Osteocyte (in vitro differentiated cells): ENCODE data around the gene TAL2. TPM values are rescaled to one million over a fixed set of nuclear protein-coding genes. Genes with fewer than 3 reads are reported as not detected.

Experiments used
- DNase-seq: peaks from one replicate; pipeline ENCODE4 v3.0.0; 2021; ENCODE audit warnings: mixed read lengths; ENCODE audit not compliant: unreplicated experiment; ENCODE audit errors: extremely low spot score
- H3K27ac Mint-ChIP-seq: one replicate; pipeline ENCODE4 v1.8.0; 2021; ENCODE audit warnings: mild to moderate bottlenecking, mixed read lengths; ENCODE audit not compliant: unreplicated experiment
- H3K27me3 Mint-ChIP-seq: one replicate; pipeline ENCODE4 v1.8.0; 2021; ENCODE audit warnings: mixed read lengths; ENCODE audit not compliant: unreplicated experiment
- H3K36me3 Mint-ChIP-seq: one replicate; pipeline ENCODE4 v1.8.0; 2021; ENCODE audit warnings: mixed read lengths; ENCODE audit not compliant: unreplicated experiment
- H3K4me1 Mint-ChIP-seq: one replicate; pipeline ENCODE4 v1.8.0; 2021; ENCODE audit warnings: mixed read lengths; ENCODE audit not compliant: unreplicated experiment
- H3K4me3 Mint-ChIP-seq: one replicate; pipeline ENCODE4 v1.8.0; 2021; ENCODE audit warnings: mild to moderate bottlenecking, moderate library complexity, mixed read lengths; ENCODE audit not compliant: unreplicated experiment
- H3K9me3 Mint-ChIP-seq: one replicate; pipeline ENCODE4 v1.8.0; 2021; ENCODE audit warnings: mixed read lengths; ENCODE audit not compliant: unreplicated experiment
- CTCF ChIP-seq: fragments of 200-600 bp; sonication (generic); IDR thresholded peaks from 2 replicates; pipeline ENCODE4 v1.5.0; 2021; ENCODE audit warnings: antibody characterized with exemption, mild to moderate bottlenecking, moderate library complexity
- total RNA-seq: library from RNA; stranded (reverse); gene quantifications from 2 replicates; pipeline ENCODE4 v1.2.1, GENCODE V29; 2021

Gene TAL2
- total RNA-seq, 1 donor from 2014 or later = not detected

GRCh38 chr9:105647595-105648349, 14.5 kb upstream of the TAL2 start:
- Mint-ChIP-seq H3K9me3 (no peaks in the 10 kb centered on the region), H3K36me3 (peaks cover 2% of the 10 kb centered on the region), H3K4me3 (no peak overlapping the region), H3K4me1 (no peaks in the 10 kb centered on the region), H3K27me3 (no peaks in the 10 kb centered on the region), H3K27ac (no peak overlapping the region)
- DNase-seq = no peak
- no peak for TF ChIP-seq CTCF

- H3K36me3 Mint-ChIP-seq = no peaks in the 10 kb centered on the region
- peaks cover 5% of the 10 kb centered on the region for H3K4me1 Mint-ChIP-seq
- no peak for DNase-seq
- no peaks in the 10 kb centered on the region for H3K9me3 Mint-ChIP-seq
- H3K27ac Mint-ChIP-seq = no peak overlapping the region
- no peak for TF ChIP-seq CTCF
- peaks cover 9% of the 10 kb centered on the region for H3K27me3 Mint-ChIP-seq
- H3K4me3 Mint-ChIP-seq = no peak overlapping the region
These were observed 10.5 kb upstream of the TAL2 start for GRCh38 chr9:105651806-105652205.

GRCh38 chr9:105656131-105656921, 5.9 kb upstream of the TAL2 start:
- H3K27me3 Mint-ChIP-seq = peaks cover 18% of the 10 kb centered on the region
- peak; percentile 38 for TF ChIP-seq CTCF
- H3K27ac Mint-ChIP-seq = no peak overlapping the region
- H3K4me3 Mint-ChIP-seq = peak overlapping the region; percentile 75
- DNase-seq = no peak
- H3K4me1 Mint-ChIP-seq = peaks cover 7% of the 10 kb centered on the region
- no peaks in the 10 kb centered on the region for H3K9me3 Mint-ChIP-seq
- no peaks in the 10 kb centered on the region for H3K36me3 Mint-ChIP-seq

- H3K27ac Mint-ChIP-seq = no peak overlapping the region
- no peak for TF ChIP-seq CTCF
- H3K27me3 Mint-ChIP-seq = peaks cover 18% of the 10 kb centered on the region
- H3K36me3 Mint-ChIP-seq = no peaks in the 10 kb centered on the region
- H3K4me1 Mint-ChIP-seq = peaks cover 7% of the 10 kb centered on the region
- no peaks in the 10 kb centered on the region for H3K9me3 Mint-ChIP-seq
- H3K4me3 Mint-ChIP-seq = no peak overlapping the region
- DNase-seq = no peak
These were observed 3.9 kb upstream of the TAL2 start for GRCh38 chr9:105658351-105658750.

GRCh38 chr9:105661011-105661410, 1.2 kb upstream of the TAL2 start:
- Mint-ChIP-seq H3K27ac (no peak overlapping the region), H3K27me3 (peaks cover 16% of the 10 kb centered on the region), H3K4me1 (peaks cover 7% of the 10 kb centered on the region), H3K9me3 (no peaks in the 10 kb centered on the region), H3K36me3 (no peaks in the 10 kb centered on the region), H3K4me3 (no peak overlapping the region)
- TF ChIP-seq CTCF = no peak
- DNase-seq = no peak
